ENCODE measurements around the gene ASB12.

GRCh38 chrX:64182208-64182607 lies 48.2 kb downstream of the ASB12 start:
- no peak for TF ChIP-seq CTCF (conservative IDR thresholded peaks at IDR 0.05; ENCODE audit: low read depth, low read length)
- TF ChIP-seq EZH2 (IDR thresholded peaks at IDR 0.05; ENCODE audit: borderline replicate concordance, low read depth, low read length, poor library complexity, severe bottlenecking) = no peak

All from A673 (cell line).